ENCODE results near the gene YPEL1.
A peak's percentile ranks its signal among the peaks of the same experiment; 100 is the strongest.

Gene YPEL1

DNA sequence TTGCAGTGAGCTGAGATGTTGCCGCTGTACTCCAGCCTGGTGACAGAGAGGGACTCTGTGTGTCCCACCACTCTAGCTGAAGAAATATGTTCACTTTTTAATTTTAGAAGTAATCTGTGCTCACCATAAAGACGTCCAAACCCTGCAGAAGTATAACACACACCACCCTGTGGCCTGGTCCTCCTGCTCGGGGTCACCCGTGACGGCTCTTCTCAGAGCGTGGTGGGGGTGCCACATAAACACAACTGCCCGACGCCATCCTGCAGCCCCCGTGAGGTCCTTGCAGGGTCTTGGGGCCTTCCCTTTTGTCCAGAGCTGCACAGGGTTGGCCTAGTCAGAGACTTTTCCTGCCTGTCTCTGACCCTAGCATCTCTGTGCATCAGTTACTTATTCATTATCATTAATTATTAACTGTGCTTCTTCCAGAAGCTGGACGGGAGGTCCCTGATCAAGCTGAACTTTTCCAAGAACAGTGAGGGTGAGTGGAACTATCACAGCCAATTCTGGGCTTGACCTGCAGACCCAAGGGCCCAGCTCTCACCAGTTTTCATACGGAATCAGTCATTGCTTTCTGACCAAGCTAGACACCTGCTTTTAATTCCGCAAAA is 60.9 kb downstream of the YPEL1 start:
- DNase-seq = no peak
- peaks cover 37% of the 10 kb centered on the region for H3K36me3 ChIP-seq
- TF ChIP-seq, protein P1, sequence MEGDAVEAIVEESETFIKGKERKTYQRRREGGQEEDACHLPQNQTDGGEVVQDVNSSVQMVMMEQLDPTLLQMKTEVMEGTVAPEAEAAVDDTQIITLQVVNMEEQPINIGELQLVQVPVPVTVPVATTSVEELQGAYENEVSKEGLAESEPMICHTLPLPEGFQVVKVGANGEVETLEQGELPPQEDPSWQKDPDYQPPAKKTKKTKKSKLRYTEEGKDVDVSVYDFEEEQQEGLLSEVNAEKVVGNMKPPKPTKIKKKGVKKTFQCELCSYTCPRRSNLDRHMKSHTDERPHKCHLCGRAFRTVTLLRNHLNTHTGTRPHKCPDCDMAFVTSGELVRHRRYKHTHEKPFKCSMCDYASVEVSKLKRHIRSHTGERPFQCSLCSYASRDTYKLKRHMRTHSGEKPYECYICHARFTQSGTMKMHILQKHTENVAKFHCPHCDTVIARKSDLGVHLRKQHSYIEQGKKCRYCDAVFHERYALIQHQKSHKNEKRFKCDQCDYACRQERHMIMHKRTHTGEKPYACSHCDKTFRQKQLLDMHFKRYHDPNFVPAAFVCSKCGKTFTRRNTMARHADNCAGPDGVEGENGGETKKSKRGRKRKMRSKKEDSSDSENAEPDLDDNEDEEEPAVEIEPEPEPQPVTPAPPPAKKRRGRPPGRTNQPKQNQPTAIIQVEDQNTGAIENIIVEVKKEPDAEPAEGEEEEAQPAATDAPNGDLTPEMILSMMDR (IDR thresholded peaks at IDR 0.05; ENCODE audit: low read depth, low read length) = no peak
- H3K27ac ChIP-seq = peak overlapping the region; percentile 54
- H3K9me3 ChIP-seq (ENCODE audit: severe bottlenecking) = no peaks in the 10 kb centered on the region
- no peak overlapping the region for H3K4me3 ChIP-seq (ENCODE audit: low read depth, low read length)
- H3K27me3 ChIP-seq (ENCODE audit: insufficient read depth, low read depth, severe bottlenecking) = no peaks in the 10 kb centered on the region

DNA sequence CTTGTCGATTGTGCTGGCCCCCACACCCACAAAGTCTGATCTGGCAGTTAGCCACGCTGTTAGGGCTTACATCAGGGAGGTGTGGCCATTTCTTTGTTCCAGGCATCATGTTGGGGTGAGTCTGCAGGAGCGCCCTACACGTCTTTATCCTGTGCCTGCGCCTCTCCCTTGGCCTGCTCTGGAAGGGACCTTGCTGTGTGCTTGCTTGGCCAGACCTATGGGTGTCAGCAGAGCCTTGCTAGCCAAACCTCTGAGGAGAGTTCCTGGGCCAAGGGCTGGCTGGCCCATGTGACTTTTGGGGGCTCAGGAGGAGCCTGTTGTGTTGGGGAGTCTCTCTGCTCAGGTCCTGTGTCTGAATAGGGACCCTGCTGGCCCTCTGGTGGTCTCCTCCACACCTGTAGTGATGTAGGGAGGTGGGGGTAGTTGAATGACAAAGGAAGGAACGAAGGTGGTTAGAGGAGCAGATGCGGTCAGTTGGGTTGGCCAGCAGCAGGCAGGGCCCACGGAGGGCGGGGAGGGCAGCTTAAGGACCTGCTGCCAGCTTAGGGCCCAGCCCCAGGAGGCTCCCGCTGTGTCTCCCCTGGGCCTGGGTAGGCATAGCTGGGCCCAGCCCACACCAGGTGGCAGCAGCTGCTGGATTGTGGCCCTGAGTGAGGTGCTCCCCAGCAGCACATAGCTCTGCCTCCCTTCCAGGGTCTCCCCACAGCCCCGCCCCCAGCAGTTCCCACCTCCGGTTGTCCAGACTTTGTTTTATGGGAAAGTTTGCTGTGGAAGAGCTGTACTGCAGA is 61.9 kb downstream of the YPEL1 start:
- H3K27me3 ChIP-seq (ENCODE audit: insufficient read depth, low read depth, severe bottlenecking) = no peaks in the 10 kb centered on the region
- H3K27ac ChIP-seq = peak overlapping the region; percentile 54
- TF ChIP-seq, protein P1 (IDR thresholded peaks at IDR 0.05; ENCODE audit: low read depth, low read length) = peak; percentile 66
- no peak overlapping the region for H3K4me3 ChIP-seq (ENCODE audit: low read depth, low read length)
- DNase-seq = peak; percentile 71
- H3K9me3 ChIP-seq (ENCODE audit: severe bottlenecking) = no peaks in the 10 kb centered on the region
- H3K36me3 ChIP-seq = peaks cover 39% of the 10 kb centered on the region

DNA sequence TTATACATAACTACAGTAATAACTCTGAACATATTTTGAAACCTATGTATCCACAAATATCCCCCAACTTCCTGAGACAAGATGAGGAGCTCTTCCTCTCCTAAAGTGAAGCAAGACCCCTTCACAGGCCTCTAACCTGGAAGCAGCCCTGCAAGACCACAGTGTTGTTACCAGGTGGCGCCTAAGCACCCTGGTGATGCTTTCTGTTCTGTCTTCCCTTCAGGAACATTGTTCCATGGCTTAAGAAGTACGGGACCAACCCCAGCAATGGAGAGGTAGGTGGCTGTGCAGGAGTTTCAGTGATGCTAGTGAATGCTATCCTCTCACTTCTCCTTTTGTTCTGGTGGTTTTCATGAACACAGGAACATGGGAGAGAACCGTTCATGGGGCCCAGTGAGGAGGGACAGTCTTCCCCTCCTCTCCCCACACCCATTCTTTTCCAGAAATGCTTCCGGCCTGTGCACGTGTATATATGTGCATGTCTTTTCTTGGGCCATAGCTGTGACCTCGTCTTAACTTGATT is 63.4 kb downstream of the YPEL1 start:
- peaks cover 42% of the 10 kb centered on the region for H3K36me3 ChIP-seq
- no peak for DNase-seq

DNA sequence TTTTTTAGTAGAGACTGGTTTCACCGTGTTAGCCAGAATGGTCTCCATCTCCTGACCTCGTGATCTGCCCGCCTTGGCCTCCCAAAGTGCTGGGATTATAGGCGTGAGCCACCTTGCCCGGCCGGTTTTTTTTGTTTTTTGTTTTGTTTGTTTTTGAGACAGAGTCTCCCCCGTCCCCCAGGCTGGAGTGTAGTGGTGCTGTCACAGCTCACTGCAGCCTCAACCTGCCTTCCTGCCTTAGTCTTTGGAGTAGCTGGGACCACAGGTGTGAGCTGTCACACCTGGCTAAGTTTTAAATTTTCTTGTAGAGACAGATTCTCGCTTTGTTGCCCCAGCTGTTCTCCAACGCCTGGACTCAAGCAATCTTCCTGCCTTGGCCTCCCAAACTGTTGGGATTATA is 66.6 kb downstream of the YPEL1 start:
- Histone ChIP-seq H3K27ac (no peak overlapping the region), H3K27me3 (ENCODE audit: insufficient read depth, low read depth, severe bottlenecking) (no peaks in the 10 kb centered on the region), H3K9me3 (ENCODE audit: severe bottlenecking) (no peaks in the 10 kb centered on the region), H3K36me3 (peaks cover 25% of the 10 kb centered on the region), H3K4me3 (ENCODE audit: low read depth, low read length) (no peak overlapping the region)
- DNase-seq = no peak
- TF ChIP-seq, protein P1 (IDR thresholded peaks at IDR 0.05; ENCODE audit: low read depth, low read length) = no peak

More for the DNA sequence above, 63.4 kb downstream of the YPEL1 start:
- no peak overlapping the region for H3K4me3 ChIP-seq (ENCODE audit: low read depth, low read length)
- H3K27me3 ChIP-seq (ENCODE audit: insufficient read depth, low read depth, severe bottlenecking) = no peaks in the 10 kb centered on the region
- TF ChIP-seq, protein P1 (IDR thresholded peaks at IDR 0.05; ENCODE audit: low read depth, low read length) = peak; percentile 30; the same call in 1 of the 2 replicates
- no peak overlapping the region for H3K27ac ChIP-seq
- no peaks in the 10 kb centered on the region for H3K9me3 ChIP-seq (ENCODE audit: severe bottlenecking)

DNA sequence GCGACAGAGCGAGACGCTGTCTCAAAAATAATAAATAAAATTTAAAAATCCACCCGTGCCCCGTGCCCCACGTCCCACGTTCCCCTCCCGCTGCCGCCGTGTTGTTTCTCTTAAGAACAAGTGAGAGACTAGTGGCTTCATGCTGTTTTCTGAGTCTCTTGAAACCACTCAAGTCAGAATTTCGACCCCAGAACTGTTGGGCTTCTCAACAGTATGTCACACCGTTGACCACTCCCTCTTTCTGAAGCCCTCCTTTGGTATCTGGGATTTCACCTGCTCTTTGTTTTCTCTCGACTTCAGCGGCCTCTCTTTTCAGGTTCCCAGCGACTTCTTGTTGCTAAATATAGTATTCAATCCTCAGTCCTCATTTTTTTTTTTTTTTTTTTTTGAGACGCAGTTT is 68.8 kb downstream of the YPEL1 start:
- no peak for DNase-seq
- Histone ChIP-seq H3K36me3 (peaks cover 21% of the 10 kb centered on the region), H3K27ac (peak overlapping the region; percentile 70), H3K4me3 (ENCODE audit: low read depth, low read length) (peak overlapping the region; percentile 96), H3K9me3 (ENCODE audit: severe bottlenecking) (no peaks in the 10 kb centered on the region), H3K27me3 (ENCODE audit: insufficient read depth, low read depth, severe bottlenecking) (no peaks in the 10 kb centered on the region)
- TF ChIP-seq, protein P1 (IDR thresholded peaks at IDR 0.05; ENCODE audit: low read depth, low read length) = no peak

All from WERI-Rb-1 (cell line).